Lower lobe of right lung (tissue), 2 donors: Measurements from ENCODE around the gene MNAT1. TPM values are rescaled to one million over a fixed set of nuclear protein-coding genes. Genes with fewer than 3 reads are reported as not detected.
"Not testable (repeated sequence)": the region's sequence is repeated elsewhere in the genome, so short reads cannot be mapped to it uniquely, and the experiment has no call there.

Source experiments
- ATAC-seq, 2 donors: fragments of 200-7000 bp; cut with Tn5 transposase; one replicate each; pipeline ENCODE4 v1.9.1; 2020 to 2022; ENCODE audit warnings: mild to moderate bottlenecking in 2 of 2, moderate library complexity in 2 of 2
- DNase-seq: peaks from one replicate; pipeline ENCODE4 v3.0.0-alpha.2; 2020
- H3K27ac ChIP-seq: fragments of 200-600 bp; one replicate; pipeline ENCODE4 v1.8.0; 2022
- H3K27me3 ChIP-seq: fragments of 200-600 bp; one replicate; pipeline ENCODE4 v1.8.0; 2022; ENCODE audit warnings: low read depth
- H3K36me3 ChIP-seq: fragments of 200-600 bp; one replicate; pipeline ENCODE4 v1.8.0; 2022; ENCODE audit warnings: mild to moderate bottlenecking
- H3K4me1 ChIP-seq: fragments of 200-600 bp; one replicate; pipeline ENCODE4 v1.8.0; 2022
- H3K4me3 ChIP-seq: fragments of 200-600 bp; one replicate; pipeline ENCODE4 v1.8.0; 2022; ENCODE audit warnings: mild to moderate bottlenecking
- H3K9me3 ChIP-seq: fragments of 200-600 bp; one replicate; pipeline ENCODE4 v1.8.0; 2022
- intact Hi-C: fragments of 100-400 bp; cut with DNase I; formaldehyde crosslinking; loops from one replicate; pipeline ENCODE4 v1.11.0; 2022
- total RNA-seq: library from RNA; stranded (reverse); fragmentation: NEBNext Ultra II Directional; extraction: Animal tissue kit (Norgen Biotek cat#: 25700); gene quantifications from one replicate; pipeline ENCODE4 v1.2.1, GENCODE V29; 2021
- TF ChIP-seq, protein P1 (sequence below): fragments of 200-600 bp; IDR thresholded peaks from one replicate; pipeline ENCODE4 v1.8.0; 2022; ENCODE audit warnings: antibody characterized with exemption, mild to moderate bottlenecking
- donor health status: DM: no; HTN: yes; CAD: no; lungs with severe emphysema.

The MNAT1 gene
- total RNA-seq, 1 donor from 2014 or later = 21.5 TPM

DNA sequence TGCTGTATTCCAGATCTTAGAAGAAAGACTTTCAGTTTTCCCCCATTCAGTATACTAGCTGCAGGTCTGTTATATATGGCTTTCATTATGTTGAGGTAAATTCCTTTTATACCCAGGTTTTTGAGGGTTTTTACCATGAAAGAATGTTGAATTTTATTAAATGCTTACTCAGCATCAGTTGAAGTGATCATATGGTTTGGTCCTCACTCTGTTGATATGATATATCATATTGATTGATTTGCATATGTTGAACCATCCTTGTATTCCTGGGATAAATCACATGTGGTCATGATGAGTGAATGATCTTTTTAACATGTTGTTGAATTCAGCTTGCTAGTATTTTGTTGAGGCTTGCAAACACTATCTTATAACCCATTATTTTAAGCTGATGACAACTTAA lies 149.6 kb downstream of the MNAT1 start:
- H3K27ac ChIP-seq = no peak overlapping the region
- intact Hi-C loops = no loop called here
- H3K9me3 ChIP-seq = peaks cover 19% of the 10 kb centered on the region
- ATAC-seq = no peak
- H3K4me3 ChIP-seq = no peak overlapping the region
- no peaks in the 10 kb centered on the region for H3K4me1 ChIP-seq
- H3K27me3 ChIP-seq = no peaks in the 10 kb centered on the region
- TF ChIP-seq, protein P1, sequence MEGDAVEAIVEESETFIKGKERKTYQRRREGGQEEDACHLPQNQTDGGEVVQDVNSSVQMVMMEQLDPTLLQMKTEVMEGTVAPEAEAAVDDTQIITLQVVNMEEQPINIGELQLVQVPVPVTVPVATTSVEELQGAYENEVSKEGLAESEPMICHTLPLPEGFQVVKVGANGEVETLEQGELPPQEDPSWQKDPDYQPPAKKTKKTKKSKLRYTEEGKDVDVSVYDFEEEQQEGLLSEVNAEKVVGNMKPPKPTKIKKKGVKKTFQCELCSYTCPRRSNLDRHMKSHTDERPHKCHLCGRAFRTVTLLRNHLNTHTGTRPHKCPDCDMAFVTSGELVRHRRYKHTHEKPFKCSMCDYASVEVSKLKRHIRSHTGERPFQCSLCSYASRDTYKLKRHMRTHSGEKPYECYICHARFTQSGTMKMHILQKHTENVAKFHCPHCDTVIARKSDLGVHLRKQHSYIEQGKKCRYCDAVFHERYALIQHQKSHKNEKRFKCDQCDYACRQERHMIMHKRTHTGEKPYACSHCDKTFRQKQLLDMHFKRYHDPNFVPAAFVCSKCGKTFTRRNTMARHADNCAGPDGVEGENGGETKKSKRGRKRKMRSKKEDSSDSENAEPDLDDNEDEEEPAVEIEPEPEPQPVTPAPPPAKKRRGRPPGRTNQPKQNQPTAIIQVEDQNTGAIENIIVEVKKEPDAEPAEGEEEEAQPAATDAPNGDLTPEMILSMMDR = no peak
- DNase-seq = no peak
- no peaks in the 10 kb centered on the region for H3K36me3 ChIP-seq

DNA sequence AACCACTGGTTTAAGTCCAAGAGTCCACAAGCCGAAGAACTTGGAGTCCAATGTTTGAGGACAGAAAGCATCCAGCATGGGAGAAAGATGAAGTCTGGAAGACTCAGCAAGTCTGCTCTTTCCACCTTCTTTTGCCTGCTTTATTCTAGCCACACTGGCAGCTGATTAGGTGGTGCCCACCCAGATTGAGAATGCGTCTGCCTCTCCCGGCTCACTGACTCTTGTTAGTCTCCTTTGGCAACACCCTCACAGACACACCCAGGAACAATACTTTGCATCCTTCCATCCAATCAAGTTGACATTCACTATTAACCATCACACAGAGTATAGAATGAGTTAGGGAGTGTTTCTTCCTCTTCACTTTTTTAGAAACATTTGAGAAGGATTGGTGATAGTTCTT lies 156.1 kb downstream of the MNAT1 start:
- H3K27me3 ChIP-seq, H3K4me3 ChIP-seq, intact Hi-C loops, DNase-seq, ATAC-seq, H3K9me3 ChIP-seq, H3K27ac ChIP-seq, H3K36me3 ChIP-seq, H3K4me1 ChIP-seq: not testable (repeated sequence)

DNA sequence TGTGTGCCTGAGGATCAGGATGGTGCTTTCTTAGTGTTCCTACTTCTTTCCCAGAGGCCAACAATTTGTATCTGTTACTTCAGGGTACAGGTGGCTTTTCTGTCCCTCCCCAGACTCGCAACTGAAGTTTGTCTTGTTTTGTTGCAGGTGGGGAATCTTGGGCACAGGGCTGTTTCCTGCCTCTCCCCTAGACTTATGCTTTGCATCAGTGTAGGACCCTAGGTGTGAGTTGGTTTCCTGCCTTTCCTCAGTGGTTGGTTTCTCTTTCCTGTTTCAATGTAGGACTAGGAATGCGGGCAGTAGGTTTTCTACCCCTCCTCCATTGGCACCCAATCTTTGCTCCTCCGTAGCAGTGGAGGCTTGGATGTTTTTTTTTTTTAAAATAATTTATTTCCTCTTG lies 159.3 kb downstream of the MNAT1 start:
- Histone ChIP-seq H3K4me1 (no peaks in the 10 kb centered on the region), H3K27me3 (no peaks in the 10 kb centered on the region), H3K36me3 (no peaks in the 10 kb centered on the region), H3K4me3 (no peak overlapping the region), H3K9me3 (no peaks in the 10 kb centered on the region), H3K27ac (no peak overlapping the region)
- intact Hi-C loops = no loop called here
- ATAC-seq (no peak), DNase-seq (no peak)
- TF ChIP-seq, protein P1 = no peak

DNA sequence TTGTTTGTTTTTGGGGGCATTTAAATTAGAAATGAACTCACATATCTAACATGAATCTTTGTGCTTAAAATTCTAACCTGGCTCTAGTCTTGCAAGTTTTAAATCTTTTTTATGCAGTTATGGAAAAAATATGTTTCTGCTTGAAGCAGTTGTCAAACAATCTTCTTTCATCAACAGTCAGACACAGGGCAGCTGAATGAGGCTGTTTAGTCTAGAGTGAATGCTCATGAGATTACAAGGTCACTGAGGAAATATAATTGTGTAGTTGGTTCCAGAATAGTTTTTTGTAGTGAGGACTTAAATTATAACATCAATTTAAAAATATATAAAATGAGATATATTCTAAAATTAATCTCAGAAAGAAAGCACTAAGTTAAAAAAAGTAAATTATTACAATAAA lies 169.8 kb downstream of the MNAT1 start:
- TF ChIP-seq, protein P1 = no peak
- ATAC-seq (no peak), DNase-seq (no peak)
- intact Hi-C loops = no loop called here
- H3K36me3 ChIP-seq = no peaks in the 10 kb centered on the region
- H3K4me1 ChIP-seq = no peaks in the 10 kb centered on the region
- H3K27ac ChIP-seq = no peak overlapping the region
- peaks cover 3% of the 10 kb centered on the region for H3K9me3 ChIP-seq
- H3K27me3 ChIP-seq = no peaks in the 10 kb centered on the region
- H3K4me3 ChIP-seq = no peak overlapping the region

DNA sequence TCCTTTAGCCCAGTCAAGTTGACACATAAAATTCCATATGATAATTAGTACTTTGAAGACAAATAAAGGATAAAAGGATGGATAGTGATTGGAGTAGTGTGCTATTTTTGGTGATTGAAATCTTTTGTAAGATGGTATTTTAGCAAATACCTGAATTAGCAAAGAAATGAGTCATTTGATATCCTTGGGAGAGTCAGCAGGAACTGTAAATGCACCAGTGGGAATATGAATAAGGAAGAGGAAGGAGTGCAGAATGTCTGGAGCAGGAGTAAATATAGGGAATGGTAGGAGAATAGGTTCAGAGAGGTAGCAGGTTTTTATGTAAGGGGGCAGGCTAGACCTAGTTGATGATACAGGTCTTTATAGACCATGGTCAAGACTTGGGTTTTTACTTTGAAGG lies 171.4 kb downstream of the MNAT1 start:
- Histone ChIP-seq H3K4me1 (no peaks in the 10 kb centered on the region), H3K27ac (no peak overlapping the region), H3K4me3 (no peak overlapping the region), H3K27me3 (no peaks in the 10 kb centered on the region), H3K9me3 (peaks cover 3% of the 10 kb centered on the region), H3K36me3 (no peaks in the 10 kb centered on the region)
- DNase-seq = no peak
- TF ChIP-seq, protein P1 = no peak
- ATAC-seq = no peak
- intact Hi-C loops = no loop called here

DNA sequence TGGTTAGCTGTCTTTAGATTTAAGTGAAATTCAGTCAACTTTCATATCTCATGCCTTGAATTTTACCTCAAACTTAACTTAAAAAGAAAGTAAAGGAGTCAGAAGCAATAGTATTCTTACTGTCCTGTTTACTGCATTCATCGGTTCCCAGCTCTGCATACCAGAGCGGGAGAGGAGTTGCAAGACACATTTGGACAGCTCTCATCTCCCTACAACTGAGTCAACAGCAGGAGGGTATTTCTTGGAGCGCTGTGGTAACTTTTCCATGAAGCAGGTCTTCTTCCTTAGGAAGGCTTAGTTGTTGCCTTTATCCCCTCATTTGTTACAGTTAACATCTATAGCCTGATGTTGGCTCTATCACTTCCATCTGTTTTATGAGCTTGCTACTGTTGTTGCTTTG lies 181.2 kb downstream of the MNAT1 start:
- Histone ChIP-seq H3K9me3 (no peaks in the 10 kb centered on the region), H3K36me3 (no peaks in the 10 kb centered on the region), H3K27me3 (no peaks in the 10 kb centered on the region), H3K4me1 (no peaks in the 10 kb centered on the region), H3K4me3 (no peak overlapping the region), H3K27ac (no peak overlapping the region)
- DNase-seq = no peak
- TF ChIP-seq, protein P1 = no peak
- no peak for ATAC-seq
- intact Hi-C loops = no loop called here
